ENCODE measurements around the gene AMPD2. TPM values are rescaled to one million over a fixed set of nuclear protein-coding genes. Genes with fewer than 3 reads are reported as not detected.

The AMPD2 gene
- total RNA-seq, result 10 to 100 TPM; 73.5 to 99.5 TPM

DNA sequence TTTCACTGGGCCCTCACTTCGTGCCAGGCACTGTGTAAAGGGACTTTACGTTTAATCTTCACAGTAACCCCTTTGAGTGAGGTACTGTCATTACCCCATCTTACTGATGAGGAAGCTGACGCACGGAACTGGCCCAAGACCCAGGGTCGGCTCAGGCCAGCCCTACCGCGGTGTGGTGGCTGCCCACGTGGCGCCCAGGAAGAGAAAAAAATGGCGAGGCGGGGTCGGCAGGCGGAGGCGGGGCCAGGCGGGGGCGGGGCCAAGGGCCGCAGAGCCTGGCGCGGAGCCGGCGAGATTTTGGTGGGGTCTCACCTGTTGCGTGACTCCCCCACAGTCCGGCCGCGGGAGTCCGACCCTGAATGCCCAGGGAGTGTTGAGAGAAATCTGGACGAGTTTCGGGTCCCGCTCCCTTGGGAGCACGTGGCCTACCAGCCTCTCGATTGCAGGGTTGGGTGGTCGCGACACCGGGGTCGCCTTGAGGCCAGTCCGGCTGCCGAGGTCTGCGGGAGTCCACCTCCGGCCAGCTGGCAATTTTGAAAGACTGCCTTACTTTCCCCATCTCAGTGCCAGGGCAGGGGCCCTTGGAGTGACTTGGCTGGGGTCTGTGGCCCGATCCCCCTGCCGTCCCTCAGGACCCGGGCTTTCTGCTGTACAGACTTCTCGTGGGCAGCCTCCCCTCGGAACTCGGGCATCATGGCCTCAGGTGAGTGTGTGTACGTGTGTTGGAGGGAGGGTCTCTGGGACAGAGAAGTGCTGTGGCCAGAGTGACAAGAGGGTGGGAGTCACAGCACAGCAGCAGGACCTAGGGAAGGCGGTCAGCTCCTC lies at the start of gene AMPD2, which contains the start of gene GNAT2:
Gene AMPD2 (plus strand): TSS at position 262 of the 825 bp plus-strand sequence. CDS start 1,339 bp downstream, outside the sequence.
Gene GNAT2 (minus strand): TSS at position 41 of the 825 bp plus-strand sequence. CDS start 6,746 bp downstream, outside the sequence.
- Mint-ChIP-seq H3K9me3 (ENCODE audit: low read depth) (no peaks in the 10 kb centered on the region), H3K36me3 (ENCODE audit: low read depth) (no peaks in the 10 kb centered on the region), H3K4me3 (peak within 1 kb of the TSS; percentile 97), H3K27ac (peak within 1 kb of the TSS; percentile 97), H3K27me3 (no peaks in the 10 kb centered on the region), H3K4me1 (peaks cover 63% of the 10 kb centered on the region)
- CTCF ChIA-PET, result interaction anchor here (0.6 to 3.4 kb wide), 11 partner anchors 8 to 718 kb away, joined by 3 to 27 read pairs (median 6); partner anchors contain the start of genes AHCYL1, CYB561D1 and GNAI3
- peak; percentile 88 for DNase-seq
- intact Hi-C loops (cut with DNase I, micrococcal nuclease), result loop anchor here (1.0 to 5.0 kb wide), 5 partner anchors 71 to 719 kb away; partner anchors contain the start of genes ATXN7L2 (in 1 of the 2), GNAI3 (in 1 of the 2) and RBM15 (in 1 of the 2)
- POLR2A ChIA-PET, result interaction anchor here (1.3 to 2.3 kb wide), 4 partner anchors 20 to 110 kb away, joined by 3 to 13 read pairs (median 5); partner anchors contain the start of genes AMIGO1 and GNAI3
- ATAC-seq, result peak; percentile 40

DNA sequence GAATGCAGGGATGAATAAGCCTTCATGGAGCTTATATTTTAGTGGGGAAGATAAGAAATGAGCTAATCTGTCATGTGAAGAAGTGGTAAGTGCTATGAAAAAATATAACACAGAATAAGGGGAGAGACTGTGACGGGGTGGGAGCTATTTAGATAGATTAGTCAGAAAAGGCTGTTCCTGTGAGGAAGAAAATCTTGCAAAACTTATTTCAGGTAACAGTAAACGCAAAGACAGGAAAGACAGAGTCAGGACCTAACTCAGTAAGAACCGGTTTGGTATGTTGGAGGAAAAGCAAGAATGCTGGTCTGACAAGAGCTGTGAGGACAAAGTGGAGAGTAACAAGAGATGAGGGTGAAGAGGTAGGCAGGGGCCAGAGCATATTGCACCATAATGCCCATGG lies 49.2 kb upstream of the AMPD2 start:
- ChIA-PET POLR2A (no interaction called here), CTCF (interaction anchor here (1.0 to 2.1 kb wide), 9 partner anchors 10 to 69 kb away, joined by 3 to 10 read pairs (median 4); partner anchors contain the start of gene GNAI3)
- no peaks in the 10 kb centered on the region for H3K36me3 Mint-ChIP-seq (ENCODE audit: low read depth)
- no peak overlapping the region for H3K4me3 Mint-ChIP-seq
- H3K27me3 Mint-ChIP-seq, result no peaks in the 10 kb centered on the region
- ATAC-seq (no peak), DNase-seq (no peak)
- no peak overlapping the region for H3K27ac Mint-ChIP-seq
- intact Hi-C loops (cut with DNase I, micrococcal nuclease), result no loop called here
- no peaks in the 10 kb centered on the region for H3K9me3 Mint-ChIP-seq (ENCODE audit: low read depth)
- H3K4me1 Mint-ChIP-seq, result peaks cover 30% of the 10 kb centered on the region

DNA sequence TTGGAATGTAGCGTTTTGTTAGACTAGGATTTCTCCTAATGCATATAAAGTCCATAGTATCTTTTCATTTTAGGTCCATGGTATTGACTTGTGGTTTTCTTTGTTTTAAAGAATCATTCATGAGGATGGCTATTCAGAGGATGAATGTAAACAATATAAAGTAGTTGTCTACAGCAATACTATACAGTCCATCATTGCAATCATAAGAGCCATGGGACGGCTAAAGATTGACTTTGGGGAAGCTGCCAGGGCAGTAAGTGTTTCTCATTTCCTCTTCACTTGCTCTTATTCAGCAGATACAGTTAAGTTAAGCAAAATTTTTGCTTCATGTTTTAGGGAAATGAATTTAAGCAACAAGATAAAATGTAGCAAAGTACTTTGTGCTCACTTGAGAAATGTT lies 45.9 kb upstream of the AMPD2 start:
- Mint-ChIP-seq H3K27me3 (no peaks in the 10 kb centered on the region), H3K4me3 (no peak overlapping the region), H3K4me1 (peaks cover 12% of the 10 kb centered on the region), H3K36me3 (ENCODE audit: low read depth) (peaks cover 9% of the 10 kb centered on the region), H3K27ac (no peak overlapping the region), H3K9me3 (ENCODE audit: low read depth) (no peaks in the 10 kb centered on the region)
- ATAC-seq, result no peak
- POLR2A ChIA-PET, result no interaction called here
- intact Hi-C loops (cut with DNase I, micrococcal nuclease), result no loop called here
- no peak for DNase-seq
- CTCF ChIA-PET, result interaction anchor here (1.0 to 1.1 kb wide), 2 partner anchors 25 to 27 kb away, joined by 3 read pairs; partner anchors contain the start of gene GNAI3

- no peaks in the 10 kb centered on the region for H3K27me3 Mint-ChIP-seq
- ChIA-PET CTCF (interaction anchor here (0.7 kb wide), 1 partner anchor 37 kb away, joined by 3 read pairs; no protein-coding TSS in a partner anchor), POLR2A (no interaction called here)
- DNase-seq (no peak), ATAC-seq (no peak)
- H3K9me3 Mint-ChIP-seq (ENCODE audit: low read depth), result no peaks in the 10 kb centered on the region
- H3K4me1 Mint-ChIP-seq, result peaks cover 3% of the 10 kb centered on the region
- H3K36me3 Mint-ChIP-seq (ENCODE audit: low read depth), result peaks cover 37% of the 10 kb centered on the region
- H3K4me3 Mint-ChIP-seq, result no peak overlapping the region
- intact Hi-C loops (cut with DNase I, micrococcal nuclease), result no loop called here
- H3K27ac Mint-ChIP-seq, result peak overlapping the region; percentile 14
Measured at GRCh38 chr1:109578947-109579443, 40.6 kb upstream of the AMPD2 start.

DNA sequence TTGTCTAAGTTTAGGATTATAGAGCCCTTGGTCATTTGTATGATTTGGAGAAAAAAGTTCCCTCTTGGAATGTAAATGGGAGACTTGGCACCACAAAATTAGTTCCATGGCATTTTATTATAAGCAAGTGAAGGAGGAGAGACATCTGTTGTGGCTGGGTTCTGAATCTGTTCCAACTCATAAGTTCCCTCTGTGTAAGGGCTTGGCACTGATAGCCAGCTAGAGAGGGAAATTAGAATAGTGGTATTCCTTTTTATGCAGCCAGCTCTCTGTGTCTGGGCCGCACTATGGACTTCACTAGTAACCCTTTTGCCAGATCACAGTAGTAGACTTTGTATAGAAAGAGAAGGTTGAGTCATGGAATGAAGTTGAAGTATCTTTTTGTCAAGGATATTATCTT lies 40.1 kb upstream of the AMPD2 start:
- Mint-ChIP-seq H3K27ac (no peak overlapping the region), H3K27me3 (no peaks in the 10 kb centered on the region), H3K4me3 (no peak overlapping the region), H3K9me3 (ENCODE audit: low read depth) (no peaks in the 10 kb centered on the region), H3K4me1 (peaks cover 3% of the 10 kb centered on the region), H3K36me3 (ENCODE audit: low read depth) (peaks cover 39% of the 10 kb centered on the region)
- CTCF ChIA-PET, result interaction anchor here (0.7 to 2.0 kb wide), 2 partner anchors 34 to 36 kb away, joined by 3 to 6 read pairs; no protein-coding TSS in a partner anchor
- ATAC-seq (no peak), DNase-seq (no peak)
- intact Hi-C loops (cut with DNase I, micrococcal nuclease), result no loop called here
- POLR2A ChIA-PET, result no interaction called here

DNA sequence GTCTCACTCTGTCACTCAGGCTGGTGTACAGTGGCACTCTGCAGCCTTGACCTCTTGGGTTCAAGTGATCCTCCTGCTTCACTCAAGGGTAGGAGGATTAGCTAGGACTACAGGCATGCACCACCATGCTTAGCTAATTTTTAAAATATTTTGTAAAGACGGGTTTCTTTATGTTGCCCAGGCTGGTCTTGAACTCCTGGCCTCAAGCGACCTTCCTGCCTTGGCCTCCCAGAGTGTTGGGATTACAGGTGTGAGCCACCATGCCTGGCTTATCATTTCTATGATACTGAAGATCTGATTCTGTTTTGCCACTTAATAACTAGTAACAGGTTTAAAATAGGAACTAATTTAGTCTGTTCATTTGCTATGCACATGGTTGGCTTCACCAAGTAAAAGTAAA lies 37.6 kb upstream of the AMPD2 start:
- POLR2A ChIA-PET, result no interaction called here
- Mint-ChIP-seq H3K9me3 (ENCODE audit: low read depth) (no peaks in the 10 kb centered on the region), H3K27ac (no peak overlapping the region), H3K36me3 (ENCODE audit: low read depth) (peaks cover 47% of the 10 kb centered on the region), H3K27me3 (no peaks in the 10 kb centered on the region), H3K4me3 (no peak overlapping the region), H3K4me1 (peaks cover 3% of the 10 kb centered on the region)
- DNase-seq (no peak), ATAC-seq (no peak)
- intact Hi-C loops (cut with DNase I, micrococcal nuclease), result no loop called here
- CTCF ChIA-PET, result no interaction called here

GRCh38 chr1:109584766-109585165 lies 34.9 kb upstream of the AMPD2 start:
- POLR2A ChIA-PET, result no interaction called here
- DNase-seq (no peak), ATAC-seq (no peak)
- intact Hi-C loops (cut with DNase I, micrococcal nuclease), result no loop called here
- no peak overlapping the region for H3K4me3 Mint-ChIP-seq
- no peaks in the 10 kb centered on the region for H3K27me3 Mint-ChIP-seq
- H3K4me1 Mint-ChIP-seq, result no peaks in the 10 kb centered on the region
- H3K36me3 Mint-ChIP-seq (ENCODE audit: low read depth), result peaks cover 54% of the 10 kb centered on the region
- CTCF ChIA-PET, result no interaction called here
- no peak overlapping the region for H3K27ac Mint-ChIP-seq
- no peaks in the 10 kb centered on the region for H3K9me3 Mint-ChIP-seq (ENCODE audit: low read depth)

DNA sequence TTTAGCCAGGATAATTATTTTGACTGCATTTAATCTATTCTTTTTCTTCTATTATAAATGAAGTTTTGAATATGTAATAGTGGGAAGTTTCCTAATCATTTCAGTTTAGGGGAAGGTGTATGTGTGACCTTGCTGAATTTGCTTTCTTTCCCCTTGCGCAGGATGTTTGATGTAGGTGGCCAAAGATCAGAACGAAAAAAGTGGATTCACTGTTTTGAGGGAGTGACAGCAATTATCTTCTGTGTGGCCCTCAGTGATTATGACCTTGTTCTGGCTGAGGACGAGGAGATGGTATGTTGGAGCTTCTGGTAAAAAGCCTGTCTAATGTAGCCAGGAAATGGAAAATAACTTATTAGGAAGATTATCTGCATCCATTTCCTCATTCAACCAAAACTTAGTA lies 33.6 kb upstream of the AMPD2 start:
- DNase-seq (no peak), ATAC-seq (no peak)
- ChIA-PET POLR2A (no interaction called here), CTCF (interaction anchor here (0.7 kb wide), 3 partner anchors 71 to 187 kb away, joined by 3 read pairs; no protein-coding TSS in a partner anchor)
- intact Hi-C loops (cut with DNase I, micrococcal nuclease), result no loop called here
- Mint-ChIP-seq H3K4me1 (no peaks in the 10 kb centered on the region), H3K27ac (no peak overlapping the region), H3K27me3 (no peaks in the 10 kb centered on the region), H3K36me3 (ENCODE audit: low read depth) (peaks cover 45% of the 10 kb centered on the region), H3K4me3 (no peak overlapping the region), H3K9me3 (ENCODE audit: low read depth) (no peaks in the 10 kb centered on the region)

DNA sequence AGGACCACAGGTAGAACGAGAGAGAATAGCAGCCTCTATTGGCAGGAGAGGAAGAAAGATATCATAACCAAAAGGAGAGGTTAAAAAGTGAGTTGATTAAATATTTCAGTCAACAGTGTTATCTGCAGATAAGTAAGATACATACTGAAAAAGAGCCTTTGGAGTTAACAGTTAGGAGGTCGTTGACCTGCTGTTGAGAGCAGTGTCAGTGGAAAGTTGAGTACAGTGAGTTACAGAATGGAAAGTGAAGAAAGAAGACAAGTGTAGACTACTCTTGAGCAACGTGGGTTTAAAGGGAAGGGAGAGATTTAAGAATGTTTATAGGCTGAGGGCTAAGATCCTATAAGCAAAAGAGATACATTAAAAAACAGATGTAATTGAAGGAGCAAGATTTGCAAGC lies 30.5 kb upstream of the AMPD2 start:
- POLR2A ChIA-PET, result no interaction called here
- DNase-seq (no peak), ATAC-seq (no peak)
- intact Hi-C loops (cut with DNase I, micrococcal nuclease), result no loop called here
- H3K4me3 Mint-ChIP-seq, result no peak overlapping the region
- H3K27ac Mint-ChIP-seq, result no peak overlapping the region
- H3K27me3 Mint-ChIP-seq, result no peaks in the 10 kb centered on the region
- no peaks in the 10 kb centered on the region for H3K9me3 Mint-ChIP-seq (ENCODE audit: low read depth)
- no peaks in the 10 kb centered on the region for H3K4me1 Mint-ChIP-seq
- peaks cover 39% of the 10 kb centered on the region for H3K36me3 Mint-ChIP-seq (ENCODE audit: low read depth)
- CTCF ChIA-PET, result no interaction called here

DNA sequence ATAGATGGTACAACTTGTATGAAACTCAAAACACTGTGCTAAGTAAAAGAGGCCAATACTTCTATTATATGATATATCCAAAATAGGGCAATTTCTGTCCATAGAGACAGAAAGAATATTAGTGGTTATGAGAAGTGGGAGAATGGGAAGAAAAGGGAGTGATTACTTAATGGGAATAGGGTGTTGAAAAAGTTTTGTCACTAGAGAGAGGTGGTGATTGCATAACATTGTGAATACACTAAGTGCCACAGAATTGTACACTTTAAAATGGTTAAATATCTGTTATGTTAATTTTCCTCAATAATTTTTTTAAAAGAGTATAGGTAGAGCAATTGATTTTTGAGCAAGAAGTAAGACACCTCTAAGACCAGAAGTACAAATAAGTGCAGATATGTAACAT lies 30.0 kb upstream of the AMPD2 start:
- Mint-ChIP-seq H3K36me3 (ENCODE audit: low read depth) (peaks cover 37% of the 10 kb centered on the region), H3K4me3 (no peak overlapping the region), H3K27ac (no peak overlapping the region), H3K27me3 (no peaks in the 10 kb centered on the region), H3K4me1 (no peaks in the 10 kb centered on the region), H3K9me3 (ENCODE audit: low read depth) (no peaks in the 10 kb centered on the region)
- ATAC-seq, result no peak
- ChIA-PET POLR2A (no interaction called here), CTCF (interaction anchor here (0.8 to 1.8 kb wide), 3 partner anchors 10 to 310 kb away, joined by 3 to 6 read pairs (median 4); no protein-coding TSS in a partner anchor)
- intact Hi-C loops (cut with DNase I, micrococcal nuclease), result no loop called here
- no peak for DNase-seq

DNA sequence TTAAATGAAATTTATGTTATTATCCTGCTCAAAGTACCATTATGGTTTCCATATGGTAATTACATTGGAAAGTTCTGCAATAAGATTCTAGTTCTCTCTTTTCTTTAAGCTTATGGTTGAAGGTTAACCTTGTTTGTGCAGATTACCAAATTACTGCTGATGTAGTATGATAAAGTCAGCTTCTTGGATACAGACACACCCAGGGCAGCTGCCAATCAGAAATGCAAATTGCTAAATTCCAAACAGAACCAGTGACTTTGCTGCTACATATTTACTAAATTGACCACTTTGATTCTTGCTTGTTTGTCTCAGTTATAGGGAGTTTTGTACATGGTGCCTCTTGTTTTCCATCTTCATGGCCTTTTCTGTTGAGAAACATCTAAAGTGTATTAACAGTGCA lies 26.7 kb upstream of the AMPD2 start:
- Mint-ChIP-seq H3K4me1 (peaks cover 2% of the 10 kb centered on the region), H3K27ac (no peak overlapping the region), H3K36me3 (ENCODE audit: low read depth) (peaks cover 20% of the 10 kb centered on the region), H3K27me3 (no peaks in the 10 kb centered on the region), H3K4me3 (no peak overlapping the region), H3K9me3 (ENCODE audit: low read depth) (no peaks in the 10 kb centered on the region)
- POLR2A ChIA-PET, result no interaction called here
- ATAC-seq (no peak), DNase-seq (no peak)
- CTCF ChIA-PET, result no interaction called here
- intact Hi-C loops (cut with DNase I, micrococcal nuclease), result no loop called here

Data from activated CD4-positive, alpha-beta T cell treated with anti-CD3 and anti-CD28 coated beads for 36 hours (primary cell).